ENCODE data around the gene ZFR.

The ZFR gene

DNA sequence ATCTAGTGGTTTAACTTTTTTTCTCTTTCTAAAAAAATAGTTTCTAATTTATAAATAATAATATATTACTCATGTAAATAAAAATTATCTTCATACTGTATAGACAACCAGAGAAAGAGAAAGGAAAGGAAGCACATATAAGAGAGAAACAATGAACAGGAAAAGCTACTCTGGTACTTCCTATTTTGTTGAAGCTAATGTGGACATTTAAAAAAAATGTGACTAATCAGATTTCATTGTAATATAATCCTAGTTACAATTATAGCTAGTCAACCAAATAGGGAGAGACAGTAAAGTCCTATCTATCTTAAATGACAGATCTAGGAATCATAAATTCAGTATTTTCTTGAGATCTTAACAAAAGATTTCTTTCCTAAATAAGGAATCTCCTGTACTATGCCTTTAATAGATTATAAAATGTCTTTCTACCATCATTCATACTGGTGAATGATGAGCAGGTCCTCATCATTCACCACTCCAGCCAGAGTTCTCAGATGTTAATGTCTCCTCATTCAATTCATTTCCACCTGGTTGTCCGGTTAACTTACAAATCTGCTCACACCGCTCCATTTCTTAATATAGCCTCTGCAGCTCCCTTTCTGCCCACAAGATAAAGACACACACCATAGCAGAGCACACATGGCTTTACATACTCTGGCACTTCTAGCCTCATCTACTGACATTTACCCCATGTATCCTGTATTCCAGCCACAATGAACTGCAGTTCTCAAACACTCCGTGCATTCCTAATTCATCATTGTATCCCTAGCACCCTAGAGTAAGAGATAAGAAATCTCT is 30.9 kb downstream of the ZFR start:
- no peaks in the 10 kb centered on the region for H3K9me2 ChIP-seq (replicated peaks; ENCODE audit: insufficient read depth, low read length)
- no peak overlapping the region for H2AFZ ChIP-seq (ENCODE audit: low read depth, low read length, severe bottlenecking)
- H3K79me2 ChIP-seq (ENCODE audit: insufficient read depth, low read length) = peaks cover 22% of the 10 kb centered on the region
- no peak overlapping the region for H3K4me2 ChIP-seq (ENCODE audit: low read depth, low read length, poor library complexity, severe bottlenecking)
- no peak overlapping the region for H3K4me3 ChIP-seq (ENCODE audit: insufficient read depth, low read length, poor library complexity, severe bottlenecking)
- H3K9me3 ChIP-seq (ENCODE audit: insufficient read depth, low read length) = no peaks in the 10 kb centered on the region
- H3K27me3 ChIP-seq (ENCODE audit: low read length) = no peaks in the 10 kb centered on the region
- H3F3A ChIP-seq (ENCODE audit: insufficient read depth) = 0 out of 2 replicates have a peak, but pooled peaks cover 2% of the 10 kb centered on the region
- no peak overlapping the region for H3K27ac ChIP-seq (ENCODE audit: low read depth, low read length)
- 0 out of 2 replicates have a peak, but pooled peaks cover 2% of the 10 kb centered on the region for H4K20me1 ChIP-seq (ENCODE audit: low read depth, low read length)
- H3K9ac ChIP-seq (ENCODE audit: low read length) = no peak overlapping the region
- peaks cover 51% of the 10 kb centered on the region for H3K36me3 ChIP-seq (ENCODE audit: low read length)
- TF ChIP-seq, protein P1, sequence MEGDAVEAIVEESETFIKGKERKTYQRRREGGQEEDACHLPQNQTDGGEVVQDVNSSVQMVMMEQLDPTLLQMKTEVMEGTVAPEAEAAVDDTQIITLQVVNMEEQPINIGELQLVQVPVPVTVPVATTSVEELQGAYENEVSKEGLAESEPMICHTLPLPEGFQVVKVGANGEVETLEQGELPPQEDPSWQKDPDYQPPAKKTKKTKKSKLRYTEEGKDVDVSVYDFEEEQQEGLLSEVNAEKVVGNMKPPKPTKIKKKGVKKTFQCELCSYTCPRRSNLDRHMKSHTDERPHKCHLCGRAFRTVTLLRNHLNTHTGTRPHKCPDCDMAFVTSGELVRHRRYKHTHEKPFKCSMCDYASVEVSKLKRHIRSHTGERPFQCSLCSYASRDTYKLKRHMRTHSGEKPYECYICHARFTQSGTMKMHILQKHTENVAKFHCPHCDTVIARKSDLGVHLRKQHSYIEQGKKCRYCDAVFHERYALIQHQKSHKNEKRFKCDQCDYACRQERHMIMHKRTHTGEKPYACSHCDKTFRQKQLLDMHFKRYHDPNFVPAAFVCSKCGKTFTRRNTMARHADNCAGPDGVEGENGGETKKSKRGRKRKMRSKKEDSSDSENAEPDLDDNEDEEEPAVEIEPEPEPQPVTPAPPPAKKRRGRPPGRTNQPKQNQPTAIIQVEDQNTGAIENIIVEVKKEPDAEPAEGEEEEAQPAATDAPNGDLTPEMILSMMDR (IDR thresholded peaks at IDR 0.05; ENCODE audit: insufficient read depth, low read length, poor library complexity, severe bottlenecking) = no peak
- no peak for TF ChIP-seq EZH2phosphoT487 (conservative IDR thresholded peaks at IDR 0.05; ENCODE audit: low read length)

GRCh38 chr5:32410630-32411029 is 33.9 kb downstream of the ZFR start:
- Histone ChIP-seq H2AFZ (ENCODE audit: low read depth, low read length, severe bottlenecking) (no peak overlapping the region), H3K79me2 (ENCODE audit: insufficient read depth, low read length) (peaks cover 18% of the 10 kb centered on the region), H3K27ac (ENCODE audit: low read depth, low read length) (no peak overlapping the region), H3F3A (ENCODE audit: insufficient read depth) (no peaks in the 10 kb centered on the region; the same call in 1 of the 2 replicates), H3K36me3 (ENCODE audit: low read length) (peaks cover 63% of the 10 kb centered on the region), H3K4me2 (ENCODE audit: low read depth, low read length, poor library complexity, severe bottlenecking) (no peak overlapping the region), H3K27me3 (ENCODE audit: low read length) (no peaks in the 10 kb centered on the region), H3K9me2 (replicated peaks; ENCODE audit: insufficient read depth, low read length) (no peaks in the 10 kb centered on the region), H3K4me3 (ENCODE audit: insufficient read depth, low read length, poor library complexity, severe bottlenecking) (no peak overlapping the region), H4K20me1 (ENCODE audit: low read depth, low read length) (peaks cover 8% of the 10 kb centered on the region; the same call in 1 of the 2 replicates), H3K9ac (ENCODE audit: low read length) (no peak overlapping the region), H3K9me3 (ENCODE audit: insufficient read depth, low read length) (no peaks in the 10 kb centered on the region)
- no peak for TF ChIP-seq EZH2phosphoT487 (conservative IDR thresholded peaks at IDR 0.05; ENCODE audit: low read length)
- TF ChIP-seq, protein P1 (IDR thresholded peaks at IDR 0.05; ENCODE audit: insufficient read depth, low read length, poor library complexity, severe bottlenecking) = no peak

GRCh38 chr5:32406650-32407049 is 37.9 kb downstream of the ZFR start:
- TF ChIP-seq, protein P1 (IDR thresholded peaks at IDR 0.05; ENCODE audit: insufficient read depth, low read length, poor library complexity, severe bottlenecking) = no peak
- TF ChIP-seq EZH2phosphoT487 (conservative IDR thresholded peaks at IDR 0.05; ENCODE audit: low read length) = no peak
- H3K27me3 ChIP-seq (ENCODE audit: low read length) = no peaks in the 10 kb centered on the region
- peaks cover 65% of the 10 kb centered on the region for H3K36me3 ChIP-seq (ENCODE audit: low read length)
- no peak overlapping the region for H2AFZ ChIP-seq (ENCODE audit: low read depth, low read length, severe bottlenecking)
- H3K27ac ChIP-seq (ENCODE audit: low read depth, low read length) = no peak overlapping the region
- H3F3A ChIP-seq (ENCODE audit: insufficient read depth) = no peaks in the 10 kb centered on the region; the same call in 1 of the 2 replicates
- peaks cover 8% of the 10 kb centered on the region; the same call in 1 of the 2 replicates for H4K20me1 ChIP-seq (ENCODE audit: low read depth, low read length)
- H3K79me2 ChIP-seq (ENCODE audit: insufficient read depth, low read length) = peaks cover 4% of the 10 kb centered on the region; the same call in 1 of the 2 replicates
- no peaks in the 10 kb centered on the region for H3K9me2 ChIP-seq (replicated peaks; ENCODE audit: insufficient read depth, low read length)
- no peaks in the 10 kb centered on the region for H3K9me3 ChIP-seq (ENCODE audit: insufficient read depth, low read length)
- H3K4me2 ChIP-seq (ENCODE audit: low read depth, low read length, poor library complexity, severe bottlenecking) = no peak overlapping the region
- no peak overlapping the region for H3K9ac ChIP-seq (ENCODE audit: low read length)
- no peak overlapping the region for H3K4me3 ChIP-seq (ENCODE audit: insufficient read depth, low read length, poor library complexity, severe bottlenecking)
